Stomach (tissue), 4 donors: Measurements from ENCODE around the gene DAB1.

Experiments
- POLR2AphosphoS5 ChIP-seq, 3 donors: sonication (generic); formaldehyde crosslinking; IDR thresholded peaks; one replicate each; pipeline ENCODE4 v1.6.1; 2016; ENCODE audit warnings: antibody characterized with exemption in 3 of 3
- TF ChIP-seq, protein P1 (sequence below), 7 experiments: fragments of 450-650 bp in 4 of 7; fragments of 200-600 bp in 3 of 7; sonication (generic) in 3 of 7; IDR thresholded peaks; one replicate each; pipeline ENCODE4 v1.5.1; 2016 to 2019; ENCODE audit warnings: antibody characterized with exemption in 7 of 7, control low read depth in 2 of 7, mild to moderate bottlenecking in 1 of 7

GRCh38 chr1:57058652-57059501, 365.0 kb downstream of the DAB1 start:
- no peak for TF ChIP-seq POLR2AphosphoS5 (IDR thresholded peaks at IDR 0.05)
- TF ChIP-seq, protein P1, sequence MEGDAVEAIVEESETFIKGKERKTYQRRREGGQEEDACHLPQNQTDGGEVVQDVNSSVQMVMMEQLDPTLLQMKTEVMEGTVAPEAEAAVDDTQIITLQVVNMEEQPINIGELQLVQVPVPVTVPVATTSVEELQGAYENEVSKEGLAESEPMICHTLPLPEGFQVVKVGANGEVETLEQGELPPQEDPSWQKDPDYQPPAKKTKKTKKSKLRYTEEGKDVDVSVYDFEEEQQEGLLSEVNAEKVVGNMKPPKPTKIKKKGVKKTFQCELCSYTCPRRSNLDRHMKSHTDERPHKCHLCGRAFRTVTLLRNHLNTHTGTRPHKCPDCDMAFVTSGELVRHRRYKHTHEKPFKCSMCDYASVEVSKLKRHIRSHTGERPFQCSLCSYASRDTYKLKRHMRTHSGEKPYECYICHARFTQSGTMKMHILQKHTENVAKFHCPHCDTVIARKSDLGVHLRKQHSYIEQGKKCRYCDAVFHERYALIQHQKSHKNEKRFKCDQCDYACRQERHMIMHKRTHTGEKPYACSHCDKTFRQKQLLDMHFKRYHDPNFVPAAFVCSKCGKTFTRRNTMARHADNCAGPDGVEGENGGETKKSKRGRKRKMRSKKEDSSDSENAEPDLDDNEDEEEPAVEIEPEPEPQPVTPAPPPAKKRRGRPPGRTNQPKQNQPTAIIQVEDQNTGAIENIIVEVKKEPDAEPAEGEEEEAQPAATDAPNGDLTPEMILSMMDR (IDR thresholded peaks at IDR 0.05), result no peak
